AG20443 (cell line): ENCODE measurements around the gene CCDC201.
"Not testable (repeated sequence)": the region's sequence is repeated elsewhere in the genome, so short reads cannot be mapped to it uniquely, and the experiment has no call there.

ENCODE experiments used
- DNase-seq: peaks from one replicate; pipeline ENCODE4 v3.0.0; 2012; ENCODE audit warnings: low spot score, mixed read lengths

Gene CCDC201

GRCh38 chr7:45817016-45817415, 55.9 kb downstream of the CCDC201 start:
- not testable (repeated sequence) for DNase-seq

GRCh38 chr7:45814216-45815118, 58.4 kb downstream of the CCDC201 start:
- DNase-seq = not testable (repeated sequence)

GRCh38 chr7:45813771-45814170, 59.1 kb downstream of the CCDC201 start:
- DNase-seq = not testable (repeated sequence)

GRCh38 chr7:45812946-45813345, 59.9 kb downstream of the CCDC201 start:
- no peak for DNase-seq

- DNase-seq = not testable (repeated sequence)
These were observed 61.1 kb downstream of the CCDC201 start for GRCh38 chr7:45811652-45812234.

GRCh38 chr7:45810451-45811005, 62.4 kb downstream of the CCDC201 start:
- DNase-seq = not testable (repeated sequence)
